DOHH2 (cell line): ENCODE data around the gene WNT10A.

ENCODE experiments used
- CTCF ChIP-seq: fragments of 200-600 bp; sonication (generic); IDR thresholded peaks from one replicate; pipeline ENCODE4 v1.5.1; 2014; ENCODE audit warnings: antibody characterized with exemption, mild to moderate bottlenecking, low read depth, low read length; ENCODE audit not compliant: poor library complexity, severe bottlenecking
- EZH2phosphoT487 ChIP-seq: fragments of 200-600 bp; sonication (generic); IDR thresholded peaks from 2 replicates; pipeline ENCODE4 v1.6.1; 2017; ENCODE audit warnings: borderline replicate concordance, mild to moderate bottlenecking, antibody characterized with exemption, low read length, moderate library complexity, mixed read lengths

GRCh38 chr2:218893349-218894150 is 12.9 kb downstream of the WNT10A start:
- TF ChIP-seq CTCF (no peak), EZH2phosphoT487 (no peak)
